GM23338 (cell line): ENCODE measurements around the gene OR8B12. TPM values are rescaled to one million over a fixed set of nuclear protein-coding genes. Genes with fewer than 3 reads are reported as not detected.

Experiments used
- ATAC-seq: fragments of 200-7000 bp; cut with Tn5 transposase; 3 replicates; pipeline ENCODE4 v1.9.1; 2020
- DNase-seq: peaks from one replicate; pipeline ENCODE4 v3.0.0-alpha.2; 2015; ENCODE audit warnings: low spot score
- H2AFZ ChIP-seq: fragments of 200-600 bp; sonication (generic); 2 replicates; pipeline ENCODE4 v1.8.0; 2016; ENCODE audit warnings: antibody characterized with exemption, mild to moderate bottlenecking, moderate library complexity
- H3F3A ChIP-seq: fragments of 200-600 bp; sonication (generic); replicated peaks from 2 replicates; pipeline ENCODE4 v1.8.0; 2017; ENCODE audit warnings: antibody characterized with exemption, mixed run types, low read depth
- H3K27ac ChIP-seq: fragments of 200-600 bp; sonication (generic); 2 replicates; pipeline ENCODE4 v1.6.1; 2016; ENCODE audit warnings: low read depth
- H3K27me3 ChIP-seq: fragments of 200-600 bp; sonication (generic); 2 replicates; pipeline ENCODE4 v1.8.0; 2016; ENCODE audit warnings: mild to moderate bottlenecking, mixed run types, moderate library complexity; ENCODE audit not compliant: insufficient read depth
- H3K36me3 ChIP-seq: fragments of 200-600 bp; sonication (generic); 2 replicates; pipeline ENCODE4 v1.8.0; 2016; ENCODE audit warnings: mild to moderate bottlenecking; ENCODE audit not compliant: insufficient read depth
- H3K4me1 ChIP-seq: fragments of 200-600 bp; sonication (generic); 2 replicates; pipeline ENCODE4 v1.8.0; 2016; ENCODE audit warnings: mild to moderate bottlenecking, moderate library complexity; ENCODE audit not compliant: insufficient read depth
- H3K4me2 ChIP-seq: fragments of 200-600 bp; sonication (generic); 2 replicates; pipeline ENCODE4 v1.7.1; 2017; ENCODE audit warnings: mixed run types
- H3K4me3 ChIP-seq: fragments of 200-600 bp; sonication (generic); 2 replicates; pipeline ENCODE4 v1.6.1; 2016; ENCODE audit warnings: mixed run types
- H3K79me2 ChIP-seq: fragments of 200-600 bp; sonication (generic); replicated peaks from 2 replicates; pipeline ENCODE4 v1.8.0; 2017; ENCODE audit warnings: mild to moderate bottlenecking; ENCODE audit not compliant: insufficient read depth
- H3K9me2 ChIP-seq: fragments of 200-600 bp; sonication (generic); 2 replicates; pipeline ENCODE4 v1.8.0; 2017; ENCODE audit not compliant: insufficient read depth
- H4K20me1 ChIP-seq: fragments of 200-600 bp; sonication (generic); replicated peaks from 2 replicates; pipeline ENCODE4 v1.8.0; 2017; ENCODE audit warnings: mild to moderate bottlenecking; ENCODE audit not compliant: insufficient read depth
- H3K27ac Mint-ChIP-seq: 2 replicates; pipeline ENCODE4 v1.8.0; 2020; ENCODE audit warnings: inconsistent platforms, mild to moderate bottlenecking, moderate library complexity, mixed read lengths
- H3K27me3 Mint-ChIP-seq: 3 replicates; pipeline ENCODE4 v1.8.0; 2022; ENCODE audit warnings: low read depth, mild to moderate bottlenecking, moderate library complexity, mixed read lengths, inconsistent platforms; ENCODE audit not compliant: insufficient read depth, poor library complexity
- H3K36me3 Mint-ChIP-seq: 3 replicates; pipeline ENCODE4 v1.8.0; 2021; ENCODE audit warnings: low read depth, mild to moderate bottlenecking, inconsistent platforms, moderate library complexity, mixed read lengths
- H3K4me1 Mint-ChIP-seq: 3 replicates; pipeline ENCODE4 v1.8.0; 2020; ENCODE audit warnings: mild to moderate bottlenecking, inconsistent platforms, mixed read lengths
- H3K4me3 Mint-ChIP-seq: 3 replicates; pipeline ENCODE4 v1.8.0; 2021; ENCODE audit warnings: moderate library complexity, mild to moderate bottlenecking, inconsistent platforms, mixed read lengths
- H3K9me3 Mint-ChIP-seq: 3 replicates; pipeline ENCODE4 v1.8.0; 2020; ENCODE audit warnings: moderate library complexity, mild to moderate bottlenecking, inconsistent platforms, mixed read lengths
- CREB1 ChIP-seq: fragments of 250-450 bp; sonication (Bioruptor Pico); IDR thresholded peaks from 2 replicates; pipeline ENCODE4 v1.5.0; 2020; ENCODE audit warnings: low read depth, mild to moderate bottlenecking, moderate library complexity
- CTCF ChIP-seq, 2 experiments: fragments of 200-600 bp in 1 of 2; sonication (generic) in 1 of 2; conservative IDR thresholded peaks; 2 replicates each; pipeline versions ENCODE4 v1.5.1 to v1.6.1; 2016 to 2017; ENCODE audit warnings: antibody characterized with exemption in 2 of 2, low read depth in 2 of 2, mild to moderate bottlenecking in 2 of 2, moderate library complexity in 1 of 2
- JUNB ChIP-seq: IDR thresholded peaks from one replicate; pipeline ENCODE4 v1.6.1; 2016; ENCODE audit warnings: antibody characterized with exemption; ENCODE audit not compliant: unreplicated experiment
- NANOG ChIP-seq: IDR thresholded peaks from 2 replicates; pipeline ENCODE4 v1.6.1; 2016; ENCODE audit warnings: antibody characterized with exemption, borderline replicate concordance
- POLR2AphosphoS5 ChIP-seq: IDR thresholded peaks from 2 replicates; pipeline ENCODE4 v1.6.1; 2016; ENCODE audit warnings: antibody characterized with exemption, low read depth
- STAT1 ChIP-seq: IDR thresholded peaks from one replicate; pipeline ENCODE4 v1.6.1; 2016; ENCODE audit warnings: antibody characterized with exemption; ENCODE audit not compliant: unreplicated experiment
- ZNF331 ChIP-seq: fragments of 250-450 bp; sonication (Bioruptor Pico); IDR thresholded peaks from 2 replicates; pipeline ENCODE4 v1.5.0; 2020; ENCODE audit warnings: low read depth, mild to moderate bottlenecking, moderate library complexity
- ZNF462 ChIP-seq: fragments of 250-450 bp; sonication (Bioruptor Pico); IDR thresholded peaks from 2 replicates; pipeline ENCODE4 v1.5.0; 2020; ENCODE audit warnings: mild to moderate bottlenecking, moderate library complexity
- polyA plus RNA-seq: library from polyadenylated mRNA; unstranded; fragments of >200 nt; fragmentation: Nextera tagmentation; extraction: Ambion mirVana; gene quantifications from 2 replicates; pipeline ENCODE4 v1.2.1, GENCODE V29; 2016
- total RNA-seq: library from RNA; depleted of rRNA; stranded (reverse); fragments of >200 nt; shearing (Covaris generic); gene quantifications from 2 replicates; pipeline ENCODE4 v1.2.3, GENCODE V29; 2014
- TF ChIP-seq, protein P1 (sequence below): IDR thresholded peaks from 2 replicates; pipeline ENCODE4 v1.6.1; 2016; ENCODE audit warnings: antibody characterized with exemption

The OR8B12 gene
- total and polyA plus RNA-seq, 2 experiments from 2014 or later: not detected

- peak overlapping the region; percentile 74; the same call in 1 of the 2 replicates for H2AFZ ChIP-seq
- H3K9me3 Mint-ChIP-seq: no peaks in the 10 kb centered on the region
These were observed 38.4 kb upstream of the OR8B12 start for GRCh38 chr11:124581817-124582216.

More at GRCh38 chr11:124581817-124582216, 38.4 kb upstream of the OR8B12 start:
- Mint-ChIP-seq H3K36me3 (no peaks in the 10 kb centered on the region), H3K27ac (no peak overlapping the region), H3K27me3 (no peaks in the 10 kb centered on the region), H3K4me1 (peaks cover 12% of the 10 kb centered on the region; the same call in 2 of the 3 replicates), H3K4me3 (no peak overlapping the region)
- DNase-seq (no peak), ATAC-seq (no peak; the same call in 2 of the 3 replicates)
- no peaks in the 10 kb centered on the region for H3F3A ChIP-seq
- H3K36me3 ChIP-seq: no peaks in the 10 kb centered on the region
- TF ChIP-seq ZNF462 (no peak), ZNF331 (CRISPR knock-in tag) (no peak), CREB1 (CRISPR knock-in tag) (no peak), JUNB (no peak), POLR2AphosphoS5 (no peak), STAT1 (no peak), NANOG (no peak), CTCF (conservative IDR thresholded peaks at IDR 0.05; ENCODE audit: low read depth in 2 of 2) (no peak)
- TF ChIP-seq, protein P1, sequence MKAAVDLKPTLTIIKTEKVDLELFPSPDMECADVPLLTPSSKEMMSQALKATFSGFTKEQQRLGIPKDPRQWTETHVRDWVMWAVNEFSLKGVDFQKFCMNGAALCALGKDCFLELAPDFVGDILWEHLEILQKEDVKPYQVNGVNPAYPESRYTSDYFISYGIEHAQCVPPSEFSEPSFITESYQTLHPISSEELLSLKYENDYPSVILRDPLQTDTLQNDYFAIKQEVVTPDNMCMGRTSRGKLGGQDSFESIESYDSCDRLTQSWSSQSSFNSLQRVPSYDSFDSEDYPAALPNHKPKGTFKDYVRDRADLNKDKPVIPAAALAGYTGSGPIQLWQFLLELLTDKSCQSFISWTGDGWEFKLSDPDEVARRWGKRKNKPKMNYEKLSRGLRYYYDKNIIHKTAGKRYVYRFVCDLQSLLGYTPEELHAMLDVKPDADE: no peak
- H3K4me2 ChIP-seq: no peak overlapping the region
- no peaks in the 10 kb centered on the region for H3K27me3 ChIP-seq
- H3K27ac ChIP-seq: no peak overlapping the region
- H3K4me1 ChIP-seq: no peaks in the 10 kb centered on the region
- 0 out of 2 replicates have a peak, but pooled peaks cover 4% of the 10 kb centered on the region for H3K9me2 ChIP-seq
- no peaks in the 10 kb centered on the region for H4K20me1 ChIP-seq
- H3K79me2 ChIP-seq: no peaks in the 10 kb centered on the region
- H3K4me3 ChIP-seq: no peak overlapping the region
